ENCODE data around the gene GTF2IRD1. TPM values are rescaled to one million over a fixed set of nuclear protein-coding genes. Genes with fewer than 3 reads are reported as not detected.

Gene GTF2IRD1
- total RNA-seq, 1 experiment from 2014 or later: 34.3 TPM

DNA sequence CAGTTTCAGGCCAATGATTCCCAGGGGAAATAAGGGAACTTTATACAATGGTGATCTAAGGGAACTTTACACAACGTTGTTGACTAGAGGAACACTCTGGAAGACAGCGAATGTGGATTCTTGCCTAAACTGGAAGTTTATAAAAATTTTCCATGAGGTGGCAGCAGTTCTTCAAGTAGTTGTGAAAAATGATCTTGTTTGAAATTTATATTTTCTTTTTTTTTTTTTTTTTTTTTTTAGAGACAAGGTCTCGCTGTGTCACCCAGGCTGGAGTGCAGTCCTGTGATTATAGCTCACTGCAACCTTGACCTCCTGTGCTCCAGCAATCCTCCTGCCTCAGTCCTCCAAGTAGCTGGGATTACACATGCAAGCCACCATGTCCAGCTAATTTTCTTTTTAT, 171.7 kb downstream of the GTF2IRD1 start:
- Mint-ChIP-seq H3K4me3 (no peak overlapping the region), H3K27me3 (ENCODE audit: low read depth) (no peaks in the 10 kb centered on the region), H3K27ac (no peak overlapping the region), H3K4me1 (peaks cover 21 to 31% of the 10 kb centered on the region in 2 experiments), H3K36me3 (ENCODE audit: insufficient read depth in 1 of 3, low read depth in 3 of 3) (peaks cover 0 to 4% (median 0%) of the 10 kb centered on the region in 3 experiments; a peak in 1 of 7 replicates), H3K9me3 (no peaks in the 10 kb centered on the region; a peak in 1 of 5 replicates)
- DNase-seq: no peak
- Histone ChIP-seq H3K23me2 (ENCODE audit: insufficient read length, low read depth, low read length, poor library complexity, severe bottlenecking) (no peaks in the 10 kb centered on the region), H3K14ac (ENCODE audit: insufficient read depth, low read length) (no peak overlapping the region), H2AK5ac (ENCODE audit: insufficient read length, low read length) (no peak overlapping the region), H3K9me3 (ENCODE audit: control insufficient read depth, low read depth, low read length) (no peaks in the 10 kb centered on the region), H2BK12ac (ENCODE audit: insufficient read length, low read depth, low read length) (no peak overlapping the region), H3K79me2 (ENCODE audit: insufficient read depth, low read length) (no peaks in the 10 kb centered on the region), H2BK5ac (ENCODE audit: insufficient read length, low read length) (no peak overlapping the region), H3K9ac (ENCODE audit: extremely low read depth, insufficient read length, low read length) (no peak overlapping the region), H4K5ac (ENCODE audit: insufficient read length, low read depth, low read length) (no peak overlapping the region), H3T11ph (ENCODE audit: low read length) (no peak overlapping the region), H2AFZ (ENCODE audit: low read length) (no peak overlapping the region), H3K56ac (ENCODE audit: insufficient read length, low read depth, low read length) (no peak overlapping the region), H3K4me2 (ENCODE audit: insufficient read depth, insufficient read length, low read length) (no peak overlapping the region), H3K4me1 (ENCODE audit: insufficient read depth, low read length) (no peaks in the 10 kb centered on the region; the same call in 1 of the 2 replicates), H3K79me1 (ENCODE audit: insufficient read depth, low read depth, low read length, poor library complexity, severe bottlenecking) (no peaks in the 10 kb centered on the region), H4K8ac (replicated peaks; ENCODE audit: insufficient read length, low read depth, low read length) (no peak overlapping the region), H2BK15ac (ENCODE audit: low read depth, low read length) (no peak overlapping the region), H3K27me3 (ENCODE audit: insufficient read depth, low read length) (no peaks in the 10 kb centered on the region), H3K4ac (ENCODE audit: low read depth, low read length) (no peak overlapping the region), H4K20me1 (ENCODE audit: control insufficient read depth, insufficient read depth, insufficient read length) (no peaks in the 10 kb centered on the region), H2BK120ac (ENCODE audit: low read depth, low read length, poor library complexity, severe bottlenecking) (no peak overlapping the region), H3K18ac (ENCODE audit: insufficient read length, low read depth, low read length) (no peak overlapping the region), H3K27ac (ENCODE audit: insufficient read length, low read depth, low read length) (no peak overlapping the region), H2BK20ac (ENCODE audit: low read depth, low read length, poor library complexity, severe bottlenecking) (no peak overlapping the region), H3K23ac (ENCODE audit: insufficient read length, low read depth, low read length) (no peak overlapping the region), H4K91ac (ENCODE audit: insufficient read length, low read depth, low read length) (no peak overlapping the region)
- no CpG with 5 or more reads among the region's 3 CpGs for WGBS (ENCODE audit: extremely low coverage, insufficient read length, low lambda C conversion rate)
- TF ChIP-seq CTCF (conservative IDR thresholded peaks at IDR 0.05): no peak

Data from H9 (cell line).